H9 (cell line): Measurements from ENCODE around the gene LPP. TPM values are rescaled to one million over a fixed set of nuclear protein-coding genes. Genes with fewer than 3 reads are reported as not detected.

Experiments used
- DNase-seq: peaks from one replicate; pipeline ENCODE4 v3.0.0-alpha.2; 2017
- H2AFZ ChIP-seq: one replicate; pipeline ENCODE4 v1.6.1; 2013; ENCODE audit warnings: mild to moderate bottlenecking, low read length, control low read depth, moderate library complexity
- H2AK5ac ChIP-seq: 2 replicates; pipeline ENCODE4 v1.6.1; 2013; ENCODE audit warnings: low read length, control low read depth, mixed read lengths; ENCODE audit not compliant: insufficient read length
- H2BK120ac ChIP-seq: one replicate; pipeline ENCODE4 v1.6.1; 2013; ENCODE audit warnings: low read depth, mild to moderate bottlenecking, low read length, control low read depth, inconsistent platforms; ENCODE audit not compliant: poor library complexity, severe bottlenecking
- H2BK12ac ChIP-seq: 2 replicates; pipeline ENCODE4 v1.6.1; 2013; ENCODE audit warnings: low read length, control low read depth, mixed read lengths, low read depth; ENCODE audit not compliant: insufficient read length
- H2BK15ac ChIP-seq: 2 replicates; pipeline ENCODE4 v1.6.1; 2013; ENCODE audit warnings: low read depth, low read length, control low read depth
- H2BK20ac ChIP-seq: one replicate; pipeline ENCODE4 v1.6.1; 2013; ENCODE audit warnings: low read depth, mild to moderate bottlenecking, low read length, control low read depth, inconsistent platforms; ENCODE audit not compliant: poor library complexity, severe bottlenecking
- H2BK5ac ChIP-seq: 2 replicates; pipeline ENCODE4 v1.6.1; 2013; ENCODE audit warnings: low read length, control low read depth, mixed read lengths; ENCODE audit not compliant: insufficient read length
- H3K14ac ChIP-seq: 2 replicates; pipeline ENCODE4 v1.6.1; 2013; ENCODE audit warnings: low read length, control low read depth; ENCODE audit not compliant: insufficient read depth
- H3K18ac ChIP-seq: 2 replicates; pipeline ENCODE4 v1.6.1; 2013; ENCODE audit warnings: low read depth, mild to moderate bottlenecking, mixed read lengths, low read length, control low read depth; ENCODE audit not compliant: insufficient read length
- H3K23ac ChIP-seq: 2 replicates; pipeline ENCODE4 v1.6.1; 2013; ENCODE audit warnings: low read length, control low read depth, mixed read lengths, low read depth; ENCODE audit not compliant: insufficient read length
- H3K23me2 ChIP-seq: 2 replicates; pipeline ENCODE4 v1.6.1; 2013; ENCODE audit warnings: low read depth, mild to moderate bottlenecking, mixed read lengths, low read length, control low read depth; ENCODE audit not compliant: insufficient read length, poor library complexity, severe bottlenecking
- H3K27ac ChIP-seq: 2 replicates; pipeline ENCODE4 v1.5.1; 2013; ENCODE audit warnings: low read length, control low read depth, mixed read lengths, low read depth; ENCODE audit not compliant: insufficient read length
- H3K27me3 ChIP-seq: 2 replicates; pipeline ENCODE4 v1.6.1; 2013; ENCODE audit warnings: low read length, control low read depth, inconsistent platforms; ENCODE audit not compliant: insufficient read depth
- H3K4ac ChIP-seq: 2 replicates; pipeline ENCODE4 v1.6.1; 2013; ENCODE audit warnings: low read depth, mild to moderate bottlenecking, control low read depth, inconsistent platforms, low read length, moderate library complexity
- H3K4me1 ChIP-seq: 2 replicates; pipeline ENCODE4 v1.6.1; 2013; ENCODE audit warnings: low read length, control low read depth, inconsistent platforms; ENCODE audit not compliant: insufficient read depth
- H3K4me2 ChIP-seq: 2 replicates; pipeline ENCODE4 v1.6.1; 2013; ENCODE audit warnings: low read length, control low read depth, mixed read lengths; ENCODE audit not compliant: insufficient read length, insufficient read depth
- H3K56ac ChIP-seq: 2 replicates; pipeline ENCODE4 v1.6.1; 2013; ENCODE audit warnings: low read depth, mild to moderate bottlenecking, mixed read lengths, low read length, control low read depth; ENCODE audit not compliant: insufficient read length
- H3K79me1 ChIP-seq: 2 replicates; pipeline ENCODE4 v1.6.1; 2013; ENCODE audit warnings: low read depth, mild to moderate bottlenecking, moderate library complexity, low read length, control low read depth, inconsistent platforms; ENCODE audit not compliant: insufficient read depth, poor library complexity, severe bottlenecking
- H3K79me2 ChIP-seq: 2 replicates; pipeline ENCODE4 v1.6.1; 2013; ENCODE audit warnings: low read length, control low read depth, inconsistent platforms; ENCODE audit not compliant: insufficient read depth
- H3K9ac ChIP-seq: 2 replicates; pipeline ENCODE4 v1.6.1; 2013; ENCODE audit warnings: low read length, control low read depth, mixed read lengths; ENCODE audit not compliant: insufficient read length; ENCODE audit errors: extremely low read depth
- H3K9me3 ChIP-seq: one replicate; pipeline ENCODE4 v1.6.1; 2013; ENCODE audit warnings: low read depth, low read length, inconsistent platforms; ENCODE audit not compliant: control insufficient read depth
- H3T11ph ChIP-seq: one replicate; pipeline ENCODE4 v1.6.1; 2013; ENCODE audit warnings: mild to moderate bottlenecking, low read length, control low read depth, inconsistent platforms
- H4K20me1 ChIP-seq: one replicate; pipeline ENCODE4 v1.6.1; 2013; ENCODE audit not compliant: control insufficient read depth, insufficient read length, insufficient read depth
- H4K5ac ChIP-seq: 2 replicates; pipeline ENCODE4 v1.6.1; 2013; ENCODE audit warnings: low read depth, mild to moderate bottlenecking, mixed read lengths, low read length, control low read depth; ENCODE audit not compliant: insufficient read length
- H4K8ac ChIP-seq: replicated peaks from 2 replicates; pipeline ENCODE4 v1.6.1; 2013; ENCODE audit warnings: low read length, control low read depth, mixed read lengths, low read depth; ENCODE audit not compliant: insufficient read length
- H4K91ac ChIP-seq: 2 replicates; pipeline ENCODE4 v1.6.1; 2013; ENCODE audit warnings: low read depth, mild to moderate bottlenecking, moderate library complexity, mixed read lengths, low read length, control low read depth; ENCODE audit not compliant: insufficient read length
- H3K27ac Mint-ChIP-seq, 3 experiments: 2 replicates in 2 of 3; 3 replicates in 1 of 3; pipeline ENCODE4 v1.8.0; 2020 to 2021; ENCODE audit warnings: mixed read lengths in 3 of 3, mild to moderate bottlenecking in 1 of 3, moderate library complexity in 1 of 3
- H3K27me3 Mint-ChIP-seq: 2 replicates; pipeline ENCODE4 v1.8.0; 2021; ENCODE audit warnings: low read depth, mild to moderate bottlenecking, moderate library complexity, mixed read lengths
- H3K36me3 Mint-ChIP-seq, 3 experiments: 2 replicates in 2 of 3; 3 replicates in 1 of 3; pipeline ENCODE4 v1.8.0; 2020 to 2021; ENCODE audit warnings: low read depth in 3 of 3, mixed read lengths in 3 of 3; ENCODE audit not compliant: insufficient read depth in 1 of 3
- H3K4me1 Mint-ChIP-seq, 2 experiments: 2 replicates each; pipeline ENCODE4 v1.8.0; 2020; ENCODE audit warnings: mixed read lengths in 2 of 2
- H3K4me3 Mint-ChIP-seq, 2 experiments: 2 replicates in 1 of 2; 3 replicates in 1 of 2; pipeline ENCODE4 v1.8.0; 2020 to 2021; ENCODE audit warnings: mild to moderate bottlenecking in 2 of 2, mixed read lengths in 2 of 2, moderate library complexity in 1 of 2
- H3K9me3 Mint-ChIP-seq, 2 experiments: 2 replicates in 1 of 2; 3 replicates in 1 of 2; pipeline ENCODE4 v1.8.0; 2020; ENCODE audit warnings: mild to moderate bottlenecking in 2 of 2, mixed read lengths in 2 of 2, moderate library complexity in 1 of 2
- WGBS: extraction: QIAGEN DNeasy Blood & Tissue Kit; methylation state at CpG from one replicate; pipeline ENCODE4 v1.1.7; 2013; ENCODE audit warnings: missing lambda C conversion rate, low lambda C conversion rate, mixed read lengths; ENCODE audit not compliant: insufficient read length; ENCODE audit errors: extremely low coverage; 5-methylcytosine and 5-hydroxymethylcytosine counted together
- total RNA-seq: library from RNA; stranded (reverse); gene quantifications from 2 replicates; pipeline ENCODE4 v1.2.1, GENCODE V29; 2021
- TF ChIP-seq, protein P1 (sequence below): fragments of 200-600 bp; sonication (generic); conservative IDR thresholded peaks from 3 replicates; pipeline ENCODE4 v1.8.0; 2021; ENCODE audit warnings: antibody characterized with exemption, mild to moderate bottlenecking

The LPP gene
- total RNA-seq, 1 experiment from 2014 or later, result 64.6 TPM

DNA sequence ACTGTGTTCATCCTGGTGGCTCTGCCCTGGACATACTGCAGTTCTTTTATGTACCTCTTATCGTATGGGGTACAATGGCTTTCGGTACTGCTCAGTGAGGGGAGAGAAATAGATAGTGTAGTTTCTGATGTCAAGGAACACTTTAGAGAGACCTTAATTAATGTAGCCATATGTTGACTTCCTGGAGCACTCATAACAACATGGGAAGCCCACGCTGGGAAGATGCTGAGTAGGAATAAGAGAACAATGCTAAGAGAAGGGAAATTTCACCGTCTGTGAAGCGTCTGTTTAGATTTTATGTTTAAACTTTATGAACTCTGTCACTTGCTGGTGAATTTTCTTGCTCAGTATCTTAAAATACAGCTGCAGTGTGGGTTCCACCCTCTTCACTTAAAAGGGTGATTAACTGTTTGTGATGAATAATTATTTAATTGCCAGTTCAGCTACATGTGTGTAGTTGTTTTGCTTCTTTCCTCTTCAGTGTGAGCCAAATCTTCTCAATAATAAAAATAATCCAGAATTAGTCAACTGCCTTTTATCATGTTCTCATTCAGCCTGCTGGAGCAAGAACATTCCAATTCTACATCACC, 644.7 kb downstream of the LPP start:
- H3K4me1 Mint-ChIP-seq, result peaks cover 11 to 12% of the 10 kb centered on the region in 2 experiments
- no peak overlapping the region for H2BK120ac ChIP-seq
- no peak overlapping the region for H3K18ac ChIP-seq
- no peak overlapping the region for H2BK12ac ChIP-seq
- H4K8ac ChIP-seq, result no peak overlapping the region
- H3K4me1 ChIP-seq, result no peaks in the 10 kb centered on the region; the same call in 1 of the 2 replicates
- no peak overlapping the region for H3K4me3 Mint-ChIP-seq
- no peak overlapping the region for H3K27ac ChIP-seq
- no peaks in the 10 kb centered on the region for H3K23me2 ChIP-seq
- no CpG with 5 or more reads among the region's 5 CpGs for WGBS
- H2BK5ac ChIP-seq, result no peak overlapping the region
- H2AFZ ChIP-seq, result no peak overlapping the region
- H3K9me3 Mint-ChIP-seq, result no peaks in the 10 kb centered on the region
- no peaks in the 10 kb centered on the region for H4K20me1 ChIP-seq
- H3K4ac ChIP-seq, result no peak overlapping the region
- no peak overlapping the region for H2AK5ac ChIP-seq
- H3T11ph ChIP-seq, result no peak overlapping the region
- no peak overlapping the region for H2BK15ac ChIP-seq
- H3K9me3 ChIP-seq, result no peaks in the 10 kb centered on the region
- no peaks in the 10 kb centered on the region for H3K79me1 ChIP-seq
- no peak overlapping the region for H4K5ac ChIP-seq
- no peak overlapping the region for H3K9ac ChIP-seq
- H4K91ac ChIP-seq, result no peak overlapping the region
- H2BK20ac ChIP-seq, result no peak overlapping the region
- no peaks in the 10 kb centered on the region for H3K79me2 ChIP-seq
- H3K36me3 Mint-ChIP-seq, result no peaks in the 10 kb centered on the region
- no peak overlapping the region for H3K14ac ChIP-seq
- H3K4me2 ChIP-seq, result no peak overlapping the region
- H3K56ac ChIP-seq, result no peak overlapping the region
- no peaks in the 10 kb centered on the region for H3K27me3 Mint-ChIP-seq
- no peak for DNase-seq
- TF ChIP-seq, protein P1, sequence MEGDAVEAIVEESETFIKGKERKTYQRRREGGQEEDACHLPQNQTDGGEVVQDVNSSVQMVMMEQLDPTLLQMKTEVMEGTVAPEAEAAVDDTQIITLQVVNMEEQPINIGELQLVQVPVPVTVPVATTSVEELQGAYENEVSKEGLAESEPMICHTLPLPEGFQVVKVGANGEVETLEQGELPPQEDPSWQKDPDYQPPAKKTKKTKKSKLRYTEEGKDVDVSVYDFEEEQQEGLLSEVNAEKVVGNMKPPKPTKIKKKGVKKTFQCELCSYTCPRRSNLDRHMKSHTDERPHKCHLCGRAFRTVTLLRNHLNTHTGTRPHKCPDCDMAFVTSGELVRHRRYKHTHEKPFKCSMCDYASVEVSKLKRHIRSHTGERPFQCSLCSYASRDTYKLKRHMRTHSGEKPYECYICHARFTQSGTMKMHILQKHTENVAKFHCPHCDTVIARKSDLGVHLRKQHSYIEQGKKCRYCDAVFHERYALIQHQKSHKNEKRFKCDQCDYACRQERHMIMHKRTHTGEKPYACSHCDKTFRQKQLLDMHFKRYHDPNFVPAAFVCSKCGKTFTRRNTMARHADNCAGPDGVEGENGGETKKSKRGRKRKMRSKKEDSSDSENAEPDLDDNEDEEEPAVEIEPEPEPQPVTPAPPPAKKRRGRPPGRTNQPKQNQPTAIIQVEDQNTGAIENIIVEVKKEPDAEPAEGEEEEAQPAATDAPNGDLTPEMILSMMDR, result no peak
- H3K27ac Mint-ChIP-seq, result no peak overlapping the region
- no peak overlapping the region for H3K23ac ChIP-seq
- H3K27me3 ChIP-seq, result no peaks in the 10 kb centered on the region
